HCEC 1CT (cell line): ENCODE results near the gene NOBOX.
"Not testable (repeated sequence)": the region's sequence is repeated elsewhere in the genome, so short reads cannot be mapped to it uniquely, and the experiment has no call there.

Source experiments
- DNase-seq: peaks from one replicate; pipeline ENCODE4 v3.0.0-alpha.2; 2017

Gene NOBOX

DNA sequence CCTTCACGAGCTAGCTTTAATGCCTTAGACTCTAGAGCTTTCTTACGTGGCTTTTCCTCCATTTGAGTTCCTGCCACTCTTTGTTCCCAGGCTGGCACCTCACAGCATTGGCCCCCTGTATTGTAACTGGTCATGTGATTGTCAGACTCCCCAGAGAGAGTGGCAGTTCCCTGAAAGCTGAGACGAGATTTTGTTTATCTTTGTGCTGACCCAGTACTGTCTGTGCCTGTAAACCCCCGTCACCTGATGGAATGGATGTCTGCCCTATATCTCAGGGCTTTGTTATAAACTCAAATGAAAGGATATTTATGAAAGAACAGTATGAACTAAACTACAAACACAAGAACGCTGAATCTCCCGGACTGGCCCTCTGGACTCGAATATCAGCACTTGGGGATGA is 13.0 kb downstream of the NOBOX start:
- DNase-seq: no peak

DNA sequence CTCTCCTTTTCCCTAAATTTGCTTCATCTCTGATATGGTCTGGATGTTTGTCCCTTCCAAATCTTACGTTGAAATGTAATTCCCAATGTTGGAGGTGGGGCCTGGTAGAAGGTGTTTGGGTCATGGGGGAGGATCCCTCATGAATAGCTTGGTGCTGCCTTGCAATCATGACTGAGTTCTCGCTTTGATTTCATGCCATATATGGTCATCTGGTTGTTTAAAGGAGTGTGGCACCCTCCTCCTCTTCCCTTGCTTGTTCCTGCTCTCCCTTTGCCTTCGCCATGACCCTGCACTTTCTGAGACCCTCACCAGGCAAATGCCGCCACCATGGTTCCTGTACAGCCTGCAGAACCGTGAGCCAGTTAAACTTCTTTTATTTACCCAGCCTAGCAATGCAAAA is 14.5 kb downstream of the NOBOX start:
- DNase-seq: no peak

DNA sequence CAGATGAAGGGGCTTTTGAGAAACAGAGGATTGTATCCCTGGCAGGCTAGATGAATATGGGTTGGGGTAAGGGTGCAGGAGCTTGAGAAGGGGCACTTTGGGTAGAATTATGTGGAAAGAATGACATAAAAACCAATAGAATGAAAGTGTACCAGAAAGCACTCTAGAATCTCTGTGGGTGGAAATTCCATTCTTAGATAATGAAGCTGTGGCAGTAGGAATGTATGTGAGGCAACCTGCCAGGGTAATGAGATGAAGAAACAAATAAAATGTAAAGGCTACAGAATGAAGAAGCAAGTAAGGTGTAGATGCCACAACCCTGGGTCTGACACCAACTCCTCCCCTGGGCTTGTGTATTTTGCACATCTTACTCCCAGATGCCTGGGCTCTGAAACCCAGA is 16.8 kb downstream of the NOBOX start:
- no peak for DNase-seq

DNA sequence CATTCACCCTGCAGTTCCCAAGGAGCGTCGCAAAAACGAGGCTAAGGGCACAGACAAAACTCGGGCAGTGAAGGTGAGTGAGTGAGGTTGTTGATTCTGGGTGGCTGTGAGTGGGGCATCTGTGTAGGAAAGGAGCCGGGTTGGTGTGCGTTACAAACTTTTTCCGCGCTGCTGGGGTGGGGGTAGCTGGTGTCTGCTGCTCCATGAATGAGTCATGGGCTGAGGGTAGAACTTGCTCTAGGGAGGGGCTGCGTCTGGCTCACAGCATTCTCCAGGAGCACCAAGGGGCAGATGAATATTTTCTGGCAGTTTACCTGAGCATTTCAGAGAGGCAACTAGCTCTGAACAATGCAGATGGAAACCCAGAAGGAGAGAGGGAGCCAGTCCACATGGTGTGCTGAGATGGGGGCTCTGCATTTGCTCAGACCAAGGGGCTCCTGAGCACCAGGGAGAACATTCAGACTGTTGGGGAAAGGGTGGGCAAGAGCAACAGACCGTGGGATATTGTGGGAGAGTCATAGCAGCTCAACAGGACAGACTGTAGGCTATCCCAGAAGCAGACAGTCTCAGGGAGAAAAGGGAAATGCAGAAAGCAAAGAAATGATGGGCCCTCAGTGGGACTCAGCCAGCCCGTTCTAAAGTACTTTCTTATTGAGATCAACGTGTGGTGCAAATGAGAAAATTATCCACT is 18.8 kb downstream of the NOBOX start:
- DNase-seq: no peak

DNA sequence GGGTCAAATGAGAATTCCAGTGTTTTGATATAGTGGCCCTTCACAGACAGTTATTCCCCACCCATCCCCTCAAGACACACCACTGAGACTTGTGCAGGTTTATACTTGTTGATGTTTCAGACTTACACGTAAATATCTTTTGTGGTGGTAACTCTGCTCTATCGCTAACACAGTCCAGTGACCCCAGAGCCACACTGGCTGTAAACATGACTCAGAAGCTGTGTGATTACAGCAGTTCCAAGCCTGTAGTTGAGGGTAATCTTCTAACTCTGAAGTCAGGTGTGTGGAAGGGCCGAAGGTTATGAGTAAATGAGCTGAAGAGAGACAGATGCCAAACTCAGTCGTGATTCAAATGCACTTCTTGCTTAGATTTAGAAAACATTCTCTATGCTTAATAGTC is 19.4 kb downstream of the NOBOX start:
- no peak for DNase-seq

DNA sequence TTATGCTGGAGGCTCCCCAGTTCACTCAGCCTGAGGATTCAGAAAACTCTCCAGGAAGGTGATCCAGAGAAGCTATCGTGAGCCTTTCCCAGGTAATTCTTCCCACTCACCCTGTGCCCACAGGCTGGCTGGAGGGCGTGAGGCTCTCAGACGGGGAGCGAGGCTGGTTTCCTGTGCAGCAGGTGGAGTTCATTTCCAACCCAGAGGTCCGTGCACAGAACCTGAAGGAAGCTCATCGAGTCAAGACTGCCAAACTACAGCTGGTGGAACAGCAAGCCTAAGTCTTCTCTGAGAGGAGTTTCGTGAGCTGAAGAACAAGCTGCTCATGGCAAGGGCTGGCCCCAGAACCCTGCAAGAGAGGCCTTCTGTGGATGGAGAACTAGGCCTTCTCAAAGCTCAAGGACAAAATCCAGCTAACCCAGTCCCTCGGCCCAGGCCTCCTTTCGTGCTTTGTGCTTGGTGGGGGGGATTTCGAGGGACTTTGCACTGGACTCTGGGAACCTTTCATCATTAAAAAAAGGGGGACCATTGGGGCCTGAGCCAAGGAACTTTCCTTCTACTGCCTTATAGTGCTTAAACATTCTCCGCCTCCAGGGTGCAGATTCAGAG is 23.6 kb downstream of the NOBOX start:
- no peak for DNase-seq

DNA sequence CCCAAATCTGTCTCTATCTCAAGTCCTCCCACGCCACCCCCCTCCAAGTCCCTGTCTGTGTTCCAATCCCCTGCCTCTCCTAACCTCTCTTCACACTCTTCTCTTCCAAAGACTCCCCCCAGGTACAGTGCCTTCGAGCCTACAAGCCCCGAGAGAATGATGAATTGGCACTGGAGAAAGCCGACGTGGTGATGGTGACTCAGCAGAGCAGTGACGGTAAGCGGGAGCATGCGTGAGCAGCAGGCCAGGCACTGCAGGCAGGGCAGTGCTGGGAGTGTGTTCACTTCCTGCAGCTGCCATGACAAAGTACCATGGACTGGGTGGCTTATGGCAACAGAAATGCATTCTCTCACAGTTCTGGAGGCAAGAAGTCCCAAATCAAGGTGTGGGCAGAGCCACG is 24.8 kb downstream of the NOBOX start:
- no peak for DNase-seq

DNA sequence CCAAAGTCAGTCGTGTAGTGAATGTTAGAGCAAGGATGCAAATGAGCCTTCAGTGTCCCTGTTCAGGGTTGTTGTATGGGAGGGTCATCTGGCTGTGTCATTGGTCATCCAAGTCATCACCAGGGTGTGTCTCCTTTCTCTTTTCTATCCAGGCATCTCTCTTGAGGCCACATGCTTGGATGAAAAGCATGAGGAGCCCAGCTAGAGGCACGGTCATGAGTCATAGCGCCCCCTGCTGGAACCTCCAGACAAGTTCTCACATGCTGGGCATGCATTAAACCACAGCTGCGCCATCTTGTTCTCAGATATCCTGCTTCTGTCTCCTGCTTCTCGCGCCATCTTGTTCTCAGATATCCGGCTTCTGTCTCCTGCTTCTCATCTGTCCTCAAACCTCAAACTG is 34.3 kb downstream of the NOBOX start:
- DNase-seq: not testable (repeated sequence)

DNA sequence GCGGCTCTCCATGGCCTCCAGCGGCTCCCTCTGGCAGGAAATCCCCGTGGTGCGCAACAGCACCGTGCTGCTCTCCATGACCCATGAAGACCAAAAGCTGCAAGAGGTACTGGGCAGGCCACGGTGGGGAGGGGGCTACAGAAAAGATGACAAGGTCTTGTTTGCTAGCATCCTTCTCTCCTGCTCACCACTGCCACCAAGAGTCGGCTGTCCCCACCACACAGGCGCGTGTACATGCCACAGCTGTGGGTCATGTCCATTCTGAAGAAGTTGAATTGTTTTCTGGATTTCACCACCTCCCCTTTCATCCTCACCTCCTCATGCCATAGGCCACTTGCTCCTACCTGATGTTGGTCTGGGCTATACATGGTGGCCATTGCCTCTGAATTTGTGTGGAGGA is 36.2 kb downstream of the NOBOX start:
- DNase-seq: not testable (repeated sequence)

DNA sequence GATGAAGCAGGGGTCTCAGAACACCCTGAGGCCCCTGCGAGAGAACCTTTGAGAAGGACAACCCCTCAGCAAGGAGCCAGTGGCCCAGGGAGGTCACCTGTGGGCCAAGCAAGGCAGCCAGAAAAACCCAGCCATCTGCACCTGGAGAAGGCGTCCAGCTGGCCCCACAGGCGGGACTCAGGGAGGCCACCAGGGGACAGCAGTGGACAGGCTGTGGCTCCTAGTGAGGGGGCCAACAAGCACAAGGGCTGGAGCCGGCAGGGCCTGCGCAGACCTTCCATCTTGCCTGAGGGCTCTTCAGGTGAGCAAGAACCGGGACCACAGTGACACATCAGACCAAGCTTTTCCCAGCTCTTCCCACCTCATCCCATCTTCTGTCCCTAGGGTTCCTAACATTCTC is 38.0 kb downstream of the NOBOX start:
- not testable (repeated sequence) for DNase-seq

DNA sequence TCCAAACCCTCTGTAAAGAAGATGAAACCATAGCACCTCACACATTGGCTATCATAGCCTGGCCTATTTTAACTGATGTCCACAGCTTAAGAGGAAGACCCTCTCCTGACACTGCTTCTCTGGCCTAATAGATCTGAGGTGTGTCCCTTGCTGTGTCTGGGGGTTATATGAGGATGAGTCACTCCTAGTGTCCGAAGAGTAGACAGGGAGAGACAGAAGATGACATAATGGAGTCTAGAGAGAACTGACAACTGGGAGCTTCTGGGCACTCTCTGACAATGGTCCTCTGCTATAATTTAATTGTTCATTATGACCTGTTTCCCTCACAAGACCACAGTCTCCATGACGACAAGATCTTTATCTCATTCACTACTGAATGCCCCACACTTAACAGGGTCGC is 41.4 kb downstream of the NOBOX start:
- not testable (repeated sequence) for DNase-seq

DNA sequence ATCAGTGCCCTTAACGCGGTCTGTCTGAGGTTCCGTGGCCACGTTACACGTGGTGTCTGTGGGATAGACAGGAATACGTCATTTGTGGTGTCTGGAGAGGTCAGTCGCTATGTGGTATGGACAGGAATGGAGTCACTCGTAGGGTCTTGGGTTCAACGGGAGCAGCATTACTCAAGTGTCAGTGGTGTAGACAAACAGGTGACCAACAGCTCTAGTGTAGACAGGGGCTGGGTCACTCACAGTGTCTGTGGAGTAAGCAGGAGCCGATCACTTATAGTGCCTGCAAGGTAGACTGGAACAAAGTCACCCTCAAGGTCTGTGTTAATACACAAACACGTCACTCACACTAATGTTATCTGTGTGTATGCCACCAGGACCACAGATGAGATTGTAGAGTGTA is 46.6 kb downstream of the NOBOX start:
- not testable (repeated sequence) for DNase-seq

DNA sequence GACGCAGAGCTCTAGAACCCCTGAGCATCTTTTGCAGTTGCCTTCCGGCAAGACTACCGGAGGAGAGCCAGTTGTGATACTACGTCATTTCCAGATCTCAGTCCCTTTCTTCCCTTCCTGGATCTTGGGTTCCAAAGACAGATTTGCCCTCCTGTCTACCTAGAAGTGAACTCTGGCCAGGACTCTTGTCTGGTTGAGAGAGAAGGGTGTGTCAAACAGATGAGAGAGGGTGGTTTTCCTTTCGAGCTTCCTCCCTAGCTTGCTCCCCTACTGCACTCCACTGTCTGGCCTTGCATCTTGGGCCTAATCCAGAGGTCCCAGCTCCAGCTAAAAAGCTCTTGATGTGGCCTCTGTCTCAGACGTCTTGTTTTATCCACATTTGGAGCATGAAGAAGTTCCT is 47.3 kb downstream of the NOBOX start:
- not testable (repeated sequence) for DNase-seq

DNA sequence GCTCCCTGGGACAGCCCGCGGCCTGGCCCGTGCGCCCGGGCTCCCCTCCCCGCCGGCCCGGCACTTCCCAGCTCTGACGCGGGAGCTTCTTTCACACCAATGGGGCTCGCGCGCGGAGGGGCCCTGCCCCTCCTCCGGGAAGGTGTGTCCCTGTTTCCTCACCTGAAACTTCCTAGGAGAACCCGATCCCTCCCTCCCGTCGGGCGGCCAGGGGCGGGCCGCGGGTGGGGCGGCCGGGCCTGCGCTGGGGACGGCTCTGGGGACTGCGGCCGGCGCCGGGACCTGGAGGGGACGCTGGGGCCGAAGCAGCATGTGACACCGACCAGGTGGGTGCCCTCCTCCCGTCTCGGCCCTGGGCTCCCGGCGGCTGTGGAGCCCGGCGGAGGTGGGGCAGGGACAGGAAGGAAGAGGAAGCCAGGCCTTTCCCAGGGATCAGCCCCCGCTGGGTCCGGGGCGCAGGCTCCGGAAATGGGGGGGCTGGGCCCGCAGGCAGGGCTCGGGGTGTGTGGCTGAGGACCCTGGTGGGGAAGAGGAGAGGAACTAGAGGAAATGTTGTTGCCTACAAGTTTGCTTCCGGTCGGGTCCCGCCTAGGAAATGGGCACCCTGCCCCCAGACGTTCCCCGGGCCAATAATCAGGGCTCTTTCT is 48.2 kb downstream of the NOBOX start, which contains the start of gene ARHGEF5:
TSS of gene ARHGEF5 (plus strand) at position 227 of the 647 bp plus-strand sequence. CDS start 7,268 bp downstream, outside the sequence.
- not testable (repeated sequence) for DNase-seq

DNA sequence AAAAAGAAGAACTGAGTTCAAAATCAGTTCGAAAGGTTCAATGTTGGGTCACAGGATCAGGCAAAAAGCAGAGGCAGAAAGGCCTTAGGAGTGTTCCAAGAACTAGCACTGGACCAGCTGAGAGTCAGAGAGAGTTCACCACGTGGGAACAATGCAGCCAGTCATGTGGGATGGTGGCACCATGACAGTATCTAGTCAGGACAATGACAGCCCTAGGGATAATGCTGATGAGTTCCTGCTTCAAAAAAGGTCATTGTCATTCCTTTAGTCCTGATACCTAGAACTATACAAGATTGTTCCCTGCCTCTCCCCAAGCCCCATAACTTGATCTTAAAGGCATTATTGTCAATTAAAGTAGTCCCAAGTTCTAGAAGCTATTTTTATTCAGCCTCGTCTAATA is 51.8 kb downstream of the NOBOX start:
- DNase-seq: not testable (repeated sequence)

DNA sequence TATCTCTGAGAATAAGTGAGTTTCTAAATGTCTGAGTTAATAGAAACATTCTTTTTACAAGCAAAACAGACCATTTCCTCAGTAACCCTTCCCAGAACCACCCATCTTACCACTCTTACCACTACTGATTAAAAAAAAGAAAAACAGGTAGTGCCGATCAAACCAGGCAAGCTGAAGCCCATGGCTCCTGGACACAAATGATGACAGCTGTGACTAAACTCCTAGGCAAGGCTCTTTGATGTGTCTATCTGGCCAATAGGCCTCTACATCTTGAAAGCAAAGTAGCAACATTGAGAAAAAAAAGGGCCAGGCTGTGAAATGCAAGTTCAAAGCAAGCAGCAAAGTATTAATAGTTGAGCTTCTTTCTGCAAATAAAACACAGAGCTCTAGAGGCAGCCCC is 54.9 kb downstream of the NOBOX start:
- DNase-seq: not testable (repeated sequence)
